WTC11 (cell line): ENCODE data around the gene SAA1. TPM values are rescaled to one million over a fixed set of nuclear protein-coding genes. Genes with fewer than 3 reads are reported as not detected.

ENCODE experiments used
- ATAC-seq: fragments of 200-7000 bp; cut with Tn5 transposase; 2 replicates; pipeline ENCODE4 v1.10.0; 2021; ENCODE audit warnings: mild to moderate bottlenecking, moderate library complexity
- CTCF ChIA-PET: fragments of 300-600 bp; sonication (Branson Sonifier 250); formaldehyde crosslinking; loops from one replicate; lab custom pipeline; 2021; ENCODE audit warnings: antibody characterized with exemption; lab: Charles Lee
- POLR2A ChIA-PET: fragments of 350-600 bp; sonication (Branson Sonifier 250); formaldehyde crosslinking; loops from one replicate; lab custom pipeline; 2021; ENCODE audit warnings: antibody characterized with exemption; lab: Charles Lee
- DNase-seq: peaks from one replicate; pipeline ENCODE4 v3.0.0; 2021; ENCODE audit warnings: low spot score
- H3K27ac Mint-ChIP-seq: 2 replicates; pipeline ENCODE4 v1.8.0; 2021; ENCODE audit warnings: mixed read lengths
- H3K27me3 Mint-ChIP-seq: 2 replicates; pipeline ENCODE4 v1.8.0; 2021; ENCODE audit warnings: low read depth, mild to moderate bottlenecking, moderate library complexity, mixed read lengths
- H3K36me3 Mint-ChIP-seq: 2 replicates; pipeline ENCODE4 v1.8.0; 2021; ENCODE audit warnings: mixed read lengths
- H3K4me1 Mint-ChIP-seq: 2 replicates; pipeline ENCODE4 v1.8.0; 2022; ENCODE audit warnings: mixed read lengths
- H3K4me3 Mint-ChIP-seq: 2 replicates; pipeline ENCODE4 v1.8.0; 2021; ENCODE audit warnings: mild to moderate bottlenecking, moderate library complexity, mixed read lengths
- H3K9me3 Mint-ChIP-seq: 2 replicates; pipeline ENCODE4 v1.8.0; 2021; ENCODE audit warnings: mixed read lengths
- AFF4 ChIP-seq: sonication (generic); formaldehyde crosslinking; IDR thresholded peaks from 2 replicates; pipeline ENCODE4 v1.8.1; 2023; ENCODE audit warnings: mild to moderate bottlenecking, missing genetic modification reagents, borderline replicate concordance
- ATF6 ChIP-seq: sonication (generic); formaldehyde crosslinking; IDR thresholded peaks from 2 replicates; pipeline ENCODE4 v1.8.1; 2023; ENCODE audit warnings: mild to moderate bottlenecking, missing genetic modification reagents
- E2F4 ChIP-seq: sonication (generic); formaldehyde crosslinking; IDR thresholded peaks from 2 replicates; pipeline ENCODE4 v1.8.1; 2022; ENCODE audit warnings: low read depth, mild to moderate bottlenecking, moderate library complexity, missing genetic modification reagents, borderline replicate concordance
- ESRRA ChIP-seq: sonication (generic); formaldehyde crosslinking; IDR thresholded peaks from 2 replicates; pipeline ENCODE4 v1.8.1; 2022; ENCODE audit warnings: mild to moderate bottlenecking, missing genetic modification reagents, borderline replicate concordance
- GABPB1 ChIP-seq: sonication (generic); formaldehyde crosslinking; IDR thresholded peaks from 2 replicates; pipeline ENCODE4 v1.8.1; 2023; ENCODE audit warnings: mild to moderate bottlenecking, missing genetic modification reagents
- IRF2 ChIP-seq: sonication (generic); formaldehyde crosslinking; IDR thresholded peaks from 2 replicates; pipeline ENCODE4 v1.8.0; 2022; ENCODE audit warnings: low read depth, missing genetic modification reagents, borderline replicate concordance
- NFATC4 ChIP-seq: fragments of 250-450 bp; sonication (Bioruptor Pico); IDR thresholded peaks from 2 replicates; pipeline ENCODE4 v1.9.0; 2021; ENCODE audit warnings: mild to moderate bottlenecking
- NFE2L1 ChIP-seq: sonication (generic); formaldehyde crosslinking; IDR thresholded peaks from 2 replicates; pipeline ENCODE4 v1.8.1; 2023; ENCODE audit warnings: missing genetic modification reagents
- NR3C1 ChIP-seq: sonication (generic); formaldehyde crosslinking; conservative IDR thresholded peaks from 2 replicates; pipeline ENCODE4 v1.8.1; 2023; ENCODE audit warnings: low read depth, mild to moderate bottlenecking, missing genetic modification reagents
- PREB ChIP-seq: sonication (generic); formaldehyde crosslinking; IDR thresholded peaks from 2 replicates; pipeline ENCODE4 v1.8.1; 2022; ENCODE audit warnings: mild to moderate bottlenecking, missing genetic modification reagents, moderate library complexity, borderline replicate concordance
- STAT6 ChIP-seq: sonication (generic); formaldehyde crosslinking; conservative IDR thresholded peaks from 2 replicates; pipeline ENCODE4 v1.8.1; 2023; ENCODE audit warnings: mild to moderate bottlenecking, low read depth, missing genetic modification reagents, moderate library complexity
- TEAD4 ChIP-seq: sonication (generic); formaldehyde crosslinking; IDR thresholded peaks from 2 replicates; pipeline ENCODE4 v1.8.0; 2022; ENCODE audit warnings: mild to moderate bottlenecking, missing genetic modification reagents
- ZBTB21 ChIP-seq: sonication (generic); formaldehyde crosslinking; IDR thresholded peaks from 2 replicates; pipeline ENCODE4 v1.8.1; 2023; ENCODE audit warnings: mild to moderate bottlenecking, missing genetic modification reagents, borderline replicate concordance
- ZNF121 ChIP-seq: sonication (generic); formaldehyde crosslinking; IDR thresholded peaks from 2 replicates; pipeline ENCODE4 v1.8.0; 2023; ENCODE audit warnings: missing genetic modification reagents
- ZNF219 ChIP-seq: sonication (generic); formaldehyde crosslinking; IDR thresholded peaks from 2 replicates; pipeline ENCODE4 v1.8.0; 2023; ENCODE audit warnings: missing genetic modification reagents, mild to moderate bottlenecking, borderline replicate concordance
- ZNF416 ChIP-seq: fragments of 250-450 bp; sonication (Bioruptor Pico); IDR thresholded peaks from 2 replicates; pipeline ENCODE4 v1.9.0; 2021; ENCODE audit warnings: mild to moderate bottlenecking, inconsistent platforms
- ZNF671 ChIP-seq: fragments of 250-450 bp; sonication (Bioruptor Pico); IDR thresholded peaks from 2 replicates; pipeline ENCODE4 v1.8.0; 2021; ENCODE audit warnings: mild to moderate bottlenecking
- total RNA-seq: library from RNA; stranded (reverse); gene quantifications from 3 replicates; pipeline ENCODE4 v1.2.3, GENCODE V29; 2021

Gene SAA1
- total RNA-seq, 1 experiment from 2014 or later: 7.7 TPM

GRCh38 chr11:18264035-18264434, 2.0 kb upstream of the SAA1 start:
- no peak overlapping the region for H3K27ac Mint-ChIP-seq
- no peaks in the 10 kb centered on the region for H3K9me3 Mint-ChIP-seq
- ChIA-PET POLR2A (no interaction called here), CTCF (interaction anchor here (1.5 to 2.4 kb wide), 2 partner anchors 20 to 149 kb away, joined by 5 to 7 read pairs; no protein-coding TSS in a partner anchor)
- peaks cover 7% of the 10 kb centered on the region; the same call in 1 of the 2 replicates for H3K4me1 Mint-ChIP-seq
- H3K36me3 Mint-ChIP-seq: no peaks in the 10 kb centered on the region
- H3K4me3 Mint-ChIP-seq: no peak overlapping the region
- DNase-seq (no peak), ATAC-seq (no peak)
- TF ChIP-seq NFATC4 (CRISPR knock-in tag) (no peak), NFE2L1 (no peak), TEAD4 (no peak), ESRRA (CRISPR knock-in tag) (no peak), ZNF416 (no peak), E2F4 (CRISPR knock-in tag) (no peak), STAT6 (no peak), IRF2 (CRISPR knock-in tag) (no peak), ZNF671 (CRISPR knock-in tag) (no peak), NR3C1 (CRISPR knock-in tag) (no peak), ZNF219 (no peak), ZBTB21 (CRISPR knock-in tag) (no peak)
- H3K27me3 Mint-ChIP-seq: no peaks in the 10 kb centered on the region

GRCh38 chr11:18264677-18265555, 1.1 kb upstream of the SAA1 start:
- POLR2A ChIA-PET: no interaction called here

More at GRCh38 chr11:18264677-18265555, 1.1 kb upstream of the SAA1 start:
- Mint-ChIP-seq H3K27me3 (no peaks in the 10 kb centered on the region), H3K4me1 (peaks cover 7% of the 10 kb centered on the region; the same call in 1 of the 2 replicates), H3K4me3 (no peak overlapping the region), H3K27ac (no peak overlapping the region), H3K9me3 (no peaks in the 10 kb centered on the region), H3K36me3 (no peaks in the 10 kb centered on the region)
- no peak for DNase-seq
- TF ChIP-seq PREB (CRISPR knock-in tag) (no peak), GABPB1 (CRISPR knock-in tag) (no peak), ZNF121 (no peak), AFF4 (CRISPR knock-in tag) (no peak), ATF6 (no peak)
- no peak for ATAC-seq
- CTCF ChIA-PET: interaction anchor here (1.2 to 2.4 kb wide), 4 partner anchors 21 to 457 kb away, joined by 4 to 7 read pairs (median 4); no protein-coding TSS in a partner anchor
